ENCODE results near the gene SUPT6H.

DNA sequence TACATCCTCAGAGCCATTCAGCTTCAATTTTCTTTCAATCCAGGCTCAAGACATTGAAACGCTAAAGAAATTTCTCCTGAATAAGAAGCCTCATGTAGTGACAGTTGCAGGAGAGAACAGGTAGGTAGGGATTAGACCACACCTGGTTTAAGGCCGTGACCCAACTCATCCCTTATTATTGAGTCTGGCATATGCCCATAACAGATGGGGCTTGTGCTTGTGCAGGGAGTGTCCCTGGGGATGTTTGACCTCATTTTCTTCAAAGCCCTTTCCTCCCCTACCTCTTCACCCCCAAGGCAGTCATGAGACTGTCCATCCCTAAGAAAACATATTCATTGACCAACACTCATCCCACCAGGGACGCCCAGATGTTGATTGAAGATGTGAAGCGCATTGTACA is 24.3 kb downstream of the SUPT6H start:
- TF ChIP-seq, protein P1, sequence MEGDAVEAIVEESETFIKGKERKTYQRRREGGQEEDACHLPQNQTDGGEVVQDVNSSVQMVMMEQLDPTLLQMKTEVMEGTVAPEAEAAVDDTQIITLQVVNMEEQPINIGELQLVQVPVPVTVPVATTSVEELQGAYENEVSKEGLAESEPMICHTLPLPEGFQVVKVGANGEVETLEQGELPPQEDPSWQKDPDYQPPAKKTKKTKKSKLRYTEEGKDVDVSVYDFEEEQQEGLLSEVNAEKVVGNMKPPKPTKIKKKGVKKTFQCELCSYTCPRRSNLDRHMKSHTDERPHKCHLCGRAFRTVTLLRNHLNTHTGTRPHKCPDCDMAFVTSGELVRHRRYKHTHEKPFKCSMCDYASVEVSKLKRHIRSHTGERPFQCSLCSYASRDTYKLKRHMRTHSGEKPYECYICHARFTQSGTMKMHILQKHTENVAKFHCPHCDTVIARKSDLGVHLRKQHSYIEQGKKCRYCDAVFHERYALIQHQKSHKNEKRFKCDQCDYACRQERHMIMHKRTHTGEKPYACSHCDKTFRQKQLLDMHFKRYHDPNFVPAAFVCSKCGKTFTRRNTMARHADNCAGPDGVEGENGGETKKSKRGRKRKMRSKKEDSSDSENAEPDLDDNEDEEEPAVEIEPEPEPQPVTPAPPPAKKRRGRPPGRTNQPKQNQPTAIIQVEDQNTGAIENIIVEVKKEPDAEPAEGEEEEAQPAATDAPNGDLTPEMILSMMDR (IDR thresholded peaks at IDR 0.05; ENCODE audit: poor library complexity): no peak
- TF ChIP-seq EZH2 (IDR thresholded peaks at IDR 0.05; ENCODE audit: borderline replicate concordance) (no peak), EZH2phosphoT487 (IDR thresholded peaks at IDR 0.05; ENCODE audit: low read depth, severe bottlenecking, unreplicated experiment) (no peak)

All from hepatocyte (in vitro differentiated cells).